MM.1S (cell line): ENCODE data around the gene CCNJL.

Experiments used
- DNase-seq: peaks from one replicate; pipeline ENCODE4 v3.0.0-alpha.2; 2015
- H2AFZ ChIP-seq: fragments of 300-600 bp; sonication (generic); 2 replicates; pipeline ENCODE4 v1.6.0; 2016; ENCODE audit warnings: antibody characterized with exemption, low read length
- H3F3A ChIP-seq: fragments of 300-600 bp; sonication (generic); 2 replicates; pipeline ENCODE4 v1.6.1; 2016; ENCODE audit warnings: mild to moderate bottlenecking, antibody characterized with exemption, low read length, moderate library complexity, mixed read lengths; ENCODE audit not compliant: insufficient read depth
- H3K27ac ChIP-seq: fragments of 300-600 bp; sonication (generic); 2 replicates; pipeline ENCODE4 v1.5.1; 2016; ENCODE audit warnings: mild to moderate bottlenecking, low read length
- H3K27me3 ChIP-seq: fragments of 300-600 bp; sonication (generic); replicated peaks from 2 replicates; pipeline ENCODE4 v1.6.0; 2016; ENCODE audit warnings: low read length; ENCODE audit not compliant: insufficient read depth
- H3K36me3 ChIP-seq: fragments of 300-600 bp; sonication (generic); replicated peaks from 2 replicates; pipeline ENCODE4 v1.6.1; 2016; ENCODE audit warnings: mild to moderate bottlenecking, low read length, mixed read lengths; ENCODE audit not compliant: insufficient read depth
- H3K4me1 ChIP-seq: fragments of 300-600 bp; sonication (generic); 2 replicates; pipeline ENCODE4 v1.6.1; 2016; ENCODE audit warnings: low read length, mixed read lengths
- H3K4me2 ChIP-seq: fragments of 300-600 bp; sonication (generic); 2 replicates; pipeline ENCODE4 v1.6.0; 2016; ENCODE audit warnings: low read depth, low read length
- H3K4me3 ChIP-seq: fragments of 300-600 bp; sonication (generic); 2 replicates; pipeline ENCODE4 v1.5.1; 2016; ENCODE audit warnings: low read length, mixed read lengths
- H3K79me2 ChIP-seq: fragments of 300-600 bp; sonication (generic); 2 replicates; pipeline ENCODE4 v1.6.1; 2016; ENCODE audit warnings: mixed run types, low read length, mixed read lengths
- H3K9ac ChIP-seq: fragments of 300-600 bp; sonication (generic); 2 replicates; pipeline ENCODE4 v1.6.1; 2016; ENCODE audit warnings: low read length, mixed read lengths
- H3K9me2 ChIP-seq: fragments of 300-600 bp; sonication (generic); replicated peaks from 2 replicates; pipeline ENCODE4 v1.6.1; 2016; ENCODE audit warnings: mild to moderate bottlenecking, low read length, mixed read lengths; ENCODE audit not compliant: insufficient read depth
- H3K9me3 ChIP-seq: fragments of 300-600 bp; sonication (generic); replicated peaks from 2 replicates; pipeline ENCODE4 v1.6.1; 2016; ENCODE audit warnings: mild to moderate bottlenecking, low read length, mixed read lengths; ENCODE audit not compliant: insufficient read depth
- H4K20me1 ChIP-seq: fragments of 300-600 bp; sonication (generic); 2 replicates; pipeline ENCODE4 v1.6.1; 2016; ENCODE audit warnings: mild to moderate bottlenecking, low read length, moderate library complexity, mixed read lengths; ENCODE audit not compliant: insufficient read depth
- CTCF ChIP-seq: fragments of 300-600 bp; sonication (generic); IDR thresholded peaks from 2 replicates; pipeline ENCODE4 v1.5.1; 2016; ENCODE audit warnings: antibody characterized with exemption, low read length, mixed read lengths
- EZH2 ChIP-seq: fragments of 300-600 bp; sonication (generic); optimal IDR thresholded peaks from 2 replicates; pipeline ENCODE3; 2017; ENCODE audit warnings: low read depth, mild to moderate bottlenecking, antibody characterized with exemption, low read length, mixed read lengths
- EZH2phosphoT487 ChIP-seq: fragments of 300-600 bp; sonication (generic); IDR thresholded peaks from 2 replicates; pipeline ENCODE4 v1.6.1; 2018; ENCODE audit warnings: antibody characterized with exemption, low read length

Gene CCNJL

DNA sequence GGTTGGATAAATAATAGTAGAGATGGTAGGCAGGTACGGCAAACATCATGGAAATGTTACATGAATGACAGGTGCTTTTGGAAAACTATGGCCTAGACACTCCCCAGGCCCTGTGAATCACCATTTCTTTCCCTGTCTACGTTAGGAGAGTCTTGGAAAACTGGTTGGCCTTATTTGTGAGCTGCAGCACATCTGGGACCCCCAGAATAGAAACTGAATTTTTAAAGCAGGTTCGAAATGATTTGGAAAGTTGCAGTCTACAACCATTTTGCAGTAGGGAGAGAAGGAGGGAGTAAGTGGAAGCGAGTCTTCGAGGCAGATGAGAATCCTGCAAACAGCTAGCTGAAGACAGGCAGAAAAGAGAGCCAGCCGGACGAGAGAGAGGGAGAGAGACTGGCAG, 45.0 kb upstream of the CCNJL start:
- no peak for DNase-seq
- Histone ChIP-seq H3K9ac (no peak overlapping the region), H3K27me3 (no peaks in the 10 kb centered on the region), H4K20me1 (no peaks in the 10 kb centered on the region), H3K9me3 (no peaks in the 10 kb centered on the region), H3K27ac (no peak overlapping the region), H3K4me1 (no peaks in the 10 kb centered on the region), H2AFZ (no peak overlapping the region), H3K79me2 (no peaks in the 10 kb centered on the region), H3K4me3 (no peak overlapping the region), H3F3A (no peaks in the 10 kb centered on the region), H3K4me2 (no peak overlapping the region), H3K9me2 (no peaks in the 10 kb centered on the region), H3K36me3 (no peaks in the 10 kb centered on the region)
- TF ChIP-seq EZH2phosphoT487 (no peak), EZH2 (no peak), CTCF (no peak)

DNA sequence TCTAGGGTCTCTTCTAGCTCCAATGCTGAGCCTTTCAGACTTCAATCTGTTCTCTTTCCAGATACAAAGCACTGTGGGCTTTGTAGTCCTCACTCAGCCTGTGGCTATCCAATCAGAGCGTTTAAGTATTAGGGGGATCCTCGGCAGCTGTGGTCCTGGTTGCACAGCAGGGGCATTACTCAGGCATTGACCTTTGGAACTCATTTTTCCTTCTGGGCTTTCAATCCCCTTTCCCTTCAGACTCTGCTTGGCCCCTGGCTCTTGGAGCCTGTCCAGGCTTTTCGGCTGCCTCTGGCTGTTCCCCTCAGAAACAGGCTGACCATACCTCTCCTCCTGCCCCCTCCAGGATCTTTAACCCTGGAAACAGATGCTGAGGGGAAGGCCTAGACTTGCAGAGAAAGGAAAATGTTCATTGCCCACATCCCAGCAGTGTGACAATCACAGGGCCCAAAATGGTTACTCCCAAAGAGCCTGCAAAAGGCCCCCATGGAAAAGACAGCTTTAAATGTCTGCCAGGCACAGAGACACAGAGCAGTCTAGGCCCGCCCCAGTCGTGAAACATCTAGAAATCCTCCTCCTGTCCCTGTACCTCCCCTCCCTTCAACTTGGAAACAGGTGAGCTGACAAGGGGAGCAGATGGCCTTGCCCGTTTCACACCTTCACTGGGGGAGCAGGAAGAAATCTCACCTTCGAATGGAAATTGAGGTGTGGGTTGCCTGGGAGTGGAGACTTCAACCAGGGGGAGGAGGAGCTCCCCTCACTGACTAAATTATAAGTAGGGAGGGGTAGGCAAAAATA, 44.4 kb upstream of the CCNJL start:
- Histone ChIP-seq H3K9me3 (no peaks in the 10 kb centered on the region), H4K20me1 (no peaks in the 10 kb centered on the region), H3K79me2 (no peaks in the 10 kb centered on the region), H3K27ac (no peak overlapping the region), H3K4me3 (no peak overlapping the region), H3F3A (no peaks in the 10 kb centered on the region), H2AFZ (no peak overlapping the region), H3K4me1 (no peaks in the 10 kb centered on the region), H3K27me3 (no peaks in the 10 kb centered on the region), H3K36me3 (no peaks in the 10 kb centered on the region), H3K9me2 (no peaks in the 10 kb centered on the region), H3K4me2 (no peak overlapping the region), H3K9ac (no peak overlapping the region)
- TF ChIP-seq CTCF (no peak), EZH2 (no peak), EZH2phosphoT487 (no peak)
- no peak for DNase-seq

DNA sequence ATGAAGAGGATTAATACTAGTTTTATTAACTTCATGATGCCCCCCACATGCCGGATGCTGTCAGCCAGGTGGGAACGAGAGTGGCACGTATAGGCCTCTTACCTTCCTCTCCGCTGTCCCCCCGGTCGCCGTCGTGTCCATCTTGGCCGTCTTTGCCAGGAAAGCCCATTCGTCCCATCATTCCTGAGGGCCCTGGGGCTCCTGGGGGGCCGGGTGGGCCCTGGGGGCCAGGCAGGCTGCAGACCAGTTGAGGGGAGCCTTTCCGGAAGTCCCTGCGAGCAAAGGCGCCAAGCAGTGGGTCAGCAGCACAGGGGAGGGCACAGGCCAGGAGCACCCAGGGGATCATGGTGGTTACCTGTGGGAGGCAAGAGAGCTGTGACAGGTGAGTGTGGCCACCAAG, 42.3 kb upstream of the CCNJL start:
- Histone ChIP-seq H3K27me3 (no peaks in the 10 kb centered on the region), H3K27ac (no peak overlapping the region), H3K4me2 (no peak overlapping the region), H3F3A (no peaks in the 10 kb centered on the region), H3K9me2 (no peaks in the 10 kb centered on the region), H3K9ac (no peak overlapping the region), H3K4me3 (no peak overlapping the region), H3K79me2 (no peaks in the 10 kb centered on the region), H3K4me1 (no peaks in the 10 kb centered on the region), H2AFZ (no peak overlapping the region), H3K9me3 (no peaks in the 10 kb centered on the region), H4K20me1 (no peaks in the 10 kb centered on the region), H3K36me3 (no peaks in the 10 kb centered on the region)
- no peak for DNase-seq
- TF ChIP-seq EZH2 = no peak
- TF ChIP-seq CTCF = no peak
- no peak for TF ChIP-seq EZH2phosphoT487
